MG63 (cell line): ENCODE results near the gene PRPS1. TPM values are rescaled to one million over a fixed set of nuclear protein-coding genes. Genes with fewer than 3 reads are reported as not detected.
"Not testable (repeated sequence)": the region's sequence is repeated elsewhere in the genome, so short reads cannot be mapped to it uniquely, and the experiment has no call there.

ENCODE experiments used
- DNase-seq: peaks from one replicate; pipeline ENCODE4 v3.0.0-alpha.2; 2020
- H3K27me3 ChIP-seq: fragments of 250-450 bp; sonication (Bioruptor Pico); 2 replicates; pipeline ENCODE4 v1.5.1; 2020; ENCODE audit warnings: mild to moderate bottlenecking, moderate library complexity
- H3K36me3 ChIP-seq: fragments of 250-450 bp; sonication (Bioruptor Pico); 2 replicates; pipeline ENCODE4 v1.5.1; 2020; ENCODE audit warnings: mild to moderate bottlenecking, moderate library complexity
- H3K4me3 ChIP-seq: fragments of 250-450 bp; sonication (Bioruptor Pico); 2 replicates; pipeline ENCODE4 v1.5.1; 2020; ENCODE audit warnings: mild to moderate bottlenecking, moderate library complexity
- H3K9me3 ChIP-seq: fragments of 250-450 bp; sonication (Bioruptor Pico); 2 replicates; pipeline ENCODE4 v1.5.1; 2020; ENCODE audit warnings: mild to moderate bottlenecking, moderate library complexity
- total RNA-seq: library from RNA; depleted of rRNA; stranded (reverse); fragments of >200 nt; shearing (Covaris generic); gene quantifications from 2 replicates; pipeline ENCODE4 v1.2.3, GENCODE V29; 2014; ENCODE audit warnings: low replicate concordance

The PRPS1 gene
- total RNA-seq, 1 experiment from 2014 or later, result 190 TPM

DNA sequence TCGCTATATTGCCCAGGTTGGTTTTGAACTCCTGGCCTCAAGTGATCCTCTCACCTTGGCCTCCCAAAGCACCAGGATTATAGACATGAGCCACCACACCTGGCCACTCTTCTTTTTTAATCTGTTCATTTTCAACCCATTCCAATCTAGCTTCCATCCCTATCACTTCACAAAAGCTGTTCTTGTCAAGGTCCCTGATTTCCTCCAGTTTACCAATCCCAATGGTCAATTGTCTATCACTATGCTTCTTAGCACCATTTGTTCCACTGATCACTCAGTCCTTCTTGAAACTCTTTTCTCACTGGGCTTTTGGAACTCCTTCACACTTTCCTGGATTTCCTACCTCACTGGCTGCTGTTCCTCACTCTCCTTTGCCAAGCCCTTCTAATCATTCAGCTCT is 38.6 kb downstream of the PRPS1 start:
- DNase-seq, result no peak
- Histone ChIP-seq H3K4me3 (no peak overlapping the region), H3K27me3 (no peaks in the 10 kb centered on the region), H3K36me3 (no peaks in the 10 kb centered on the region), H3K9me3 (no peaks in the 10 kb centered on the region)

- H3K36me3 ChIP-seq, result no peaks in the 10 kb centered on the region
- H3K9me3 ChIP-seq, result no peaks in the 10 kb centered on the region
- DNase-seq, result no peak
- H3K27me3 ChIP-seq, result no peaks in the 10 kb centered on the region
- no peak overlapping the region for H3K4me3 ChIP-seq
Measured at GRCh38 chrX:107667426-107667825, 39.1 kb downstream of the PRPS1 start.

DNA sequence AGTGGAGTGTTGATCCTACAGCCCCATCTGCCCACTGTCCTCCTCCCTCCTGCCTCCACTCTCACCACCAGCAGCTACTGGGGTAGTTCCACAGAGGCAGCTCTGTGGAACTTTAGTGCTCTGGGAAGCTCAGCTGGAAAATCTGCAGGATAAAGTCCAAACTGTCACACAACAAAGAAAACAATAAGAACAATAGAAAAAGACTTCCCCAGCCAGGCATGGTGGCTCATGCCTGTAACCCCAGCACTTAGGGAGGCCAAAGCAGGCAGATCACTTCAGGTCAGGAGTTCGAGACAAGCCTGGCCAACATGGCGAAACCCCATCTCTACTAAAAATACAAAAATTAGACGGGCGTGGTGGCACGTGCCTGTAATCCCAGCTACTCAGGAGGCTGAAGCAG is 40.4 kb downstream of the PRPS1 start:
- not testable (repeated sequence) for H3K4me3 ChIP-seq, DNase-seq, H3K9me3 ChIP-seq, H3K27me3 ChIP-seq, H3K36me3 ChIP-seq

- H3K9me3 ChIP-seq, result no peaks in the 10 kb centered on the region
- no peaks in the 10 kb centered on the region for H3K27me3 ChIP-seq
- no peak overlapping the region for H3K4me3 ChIP-seq
- no peak for DNase-seq
- no peaks in the 10 kb centered on the region for H3K36me3 ChIP-seq
Measured at GRCh38 chrX:107669261-107669660, 41.0 kb downstream of the PRPS1 start.

GRCh38 chrX:107669885-107670628 is 41.7 kb downstream of the PRPS1 start:
- Histone ChIP-seq H3K4me3 (no peak overlapping the region), H3K36me3 (no peaks in the 10 kb centered on the region), H3K27me3 (no peaks in the 10 kb centered on the region), H3K9me3 (no peaks in the 10 kb centered on the region)
- DNase-seq, result no peak

GRCh38 chrX:107671256-107671655 is 42.9 kb downstream of the PRPS1 start:
- not testable (repeated sequence) for H3K36me3 ChIP-seq, H3K4me3 ChIP-seq, H3K27me3 ChIP-seq, DNase-seq, H3K9me3 ChIP-seq

DNA sequence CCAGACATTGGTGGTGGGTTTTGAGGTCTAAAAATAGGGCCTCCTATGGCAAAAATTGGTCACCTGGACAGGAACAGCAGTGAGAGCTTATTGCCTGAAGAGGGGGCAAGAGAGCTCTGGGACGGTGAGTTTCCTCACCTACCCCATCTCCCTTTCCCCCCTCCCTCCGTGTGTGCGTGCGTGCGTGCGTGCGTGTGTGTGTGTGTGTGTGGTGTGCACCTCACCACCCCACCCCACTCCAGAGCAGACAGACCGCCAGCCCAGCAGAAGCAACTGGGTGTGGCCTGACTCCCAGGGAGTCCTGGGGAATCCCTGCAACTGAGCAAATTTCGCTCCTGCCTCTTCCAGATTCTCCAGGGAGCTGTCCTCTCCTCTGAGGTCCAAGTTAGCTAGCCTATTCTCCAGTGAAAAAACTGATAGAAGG is 44.7 kb downstream of the PRPS1 start:
- DNase-seq, result peak; percentile 43
- H3K27me3 ChIP-seq, result no peaks in the 10 kb centered on the region
- H3K9me3 ChIP-seq, result no peaks in the 10 kb centered on the region
- H3K4me3 ChIP-seq, result no peak overlapping the region
- no peaks in the 10 kb centered on the region for H3K36me3 ChIP-seq

- no peak for DNase-seq
- no peak overlapping the region for H3K4me3 ChIP-seq
- H3K9me3 ChIP-seq, result no peaks in the 10 kb centered on the region
- no peaks in the 10 kb centered on the region for H3K36me3 ChIP-seq
- H3K27me3 ChIP-seq, result no peaks in the 10 kb centered on the region
Measured at GRCh38 chrX:107673431-107673830, 45.1 kb downstream of the PRPS1 start.

DNA sequence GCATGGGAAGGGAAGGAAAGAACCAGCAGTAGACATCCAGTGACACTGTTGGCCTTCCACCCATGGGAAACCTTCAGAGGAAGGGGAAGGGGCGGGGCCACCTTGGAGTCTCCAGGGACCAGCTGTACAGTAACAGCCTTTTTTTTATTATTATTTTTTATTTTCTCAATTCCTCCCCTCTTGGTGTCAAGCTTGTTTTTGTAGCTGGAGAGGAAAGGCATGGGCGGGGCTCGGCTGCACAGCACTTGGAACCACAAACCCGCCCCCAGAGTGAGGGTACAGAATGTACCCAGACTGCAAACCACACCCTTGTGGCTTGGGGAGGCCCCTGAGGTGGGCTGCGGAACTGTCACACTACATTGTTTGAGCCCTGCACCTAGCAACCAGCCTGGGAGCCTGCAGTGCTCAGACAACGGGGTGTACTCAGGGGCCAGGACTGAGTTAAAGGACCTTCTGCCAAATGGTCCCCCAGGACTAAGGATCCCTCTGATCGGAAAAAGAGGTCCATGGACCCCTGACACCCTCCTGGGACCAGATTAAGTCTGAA is 45.7 kb downstream of the PRPS1 start:
- Histone ChIP-seq H3K4me3 (no peak overlapping the region), H3K9me3 (no peaks in the 10 kb centered on the region), H3K36me3 (no peaks in the 10 kb centered on the region), H3K27me3 (no peaks in the 10 kb centered on the region)
- no peak for DNase-seq

DNA sequence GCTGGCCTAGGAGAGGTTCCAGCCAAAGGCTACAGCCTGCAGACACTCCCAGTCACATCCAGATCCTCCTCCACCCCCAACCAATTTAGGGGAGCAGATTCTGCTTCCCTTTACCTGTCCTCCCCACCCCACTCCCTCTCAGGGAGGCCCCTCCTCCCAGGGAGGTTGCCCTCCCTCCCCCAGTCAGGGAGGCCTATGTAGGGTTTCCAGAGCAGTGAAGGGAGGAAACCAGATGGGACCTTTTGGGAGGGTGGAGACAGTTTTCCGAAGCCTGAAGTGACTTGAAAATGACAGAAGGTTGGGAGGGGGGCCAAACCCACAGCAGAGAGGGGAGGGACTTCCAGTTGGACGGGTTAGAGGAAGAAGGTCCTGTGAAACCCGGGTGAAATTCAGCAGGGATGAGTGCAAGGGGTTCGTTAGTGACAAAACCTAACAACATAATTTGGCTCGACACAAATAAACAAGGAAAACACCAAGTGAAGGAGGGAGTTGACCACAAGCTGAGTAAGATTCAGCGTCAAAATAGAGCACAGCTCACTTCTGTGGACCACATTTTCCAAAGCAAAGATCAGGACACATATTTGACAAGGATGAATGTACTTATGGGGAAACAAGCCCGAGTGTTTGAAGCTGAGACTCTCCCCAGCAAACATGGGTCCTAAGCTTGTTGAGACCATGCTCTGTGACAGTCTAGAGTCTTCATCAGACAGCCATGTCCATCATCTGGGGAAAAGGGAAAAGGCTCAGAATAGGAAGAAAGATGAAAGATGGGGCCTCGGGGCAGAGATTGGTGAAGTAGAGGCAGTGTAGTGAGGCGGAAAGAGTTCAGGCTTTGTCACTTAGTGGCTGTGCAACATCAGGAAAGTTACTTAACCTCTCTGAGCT is 46.4 kb downstream of the PRPS1 start:
- no peak for DNase-seq
- Histone ChIP-seq H3K4me3 (no peak overlapping the region), H3K27me3 (no peaks in the 10 kb centered on the region)

GRCh38 chrX:107675365-107675654 is 47.0 kb downstream of the PRPS1 start:
- no peaks in the 10 kb centered on the region for H3K36me3 ChIP-seq
- DNase-seq, result no peak
- H3K4me3 ChIP-seq, result no peak overlapping the region
- no peaks in the 10 kb centered on the region for H3K27me3 ChIP-seq
- H3K9me3 ChIP-seq, result no peaks in the 10 kb centered on the region

More for the DNA sequence above, 46.4 kb downstream of the PRPS1 start:
- Histone ChIP-seq H3K36me3 (no peaks in the 10 kb centered on the region), H3K9me3 (no peaks in the 10 kb centered on the region)

GRCh38 chrX:107675823-107676555 is 47.7 kb downstream of the PRPS1 start:
- no peak for DNase-seq

DNA sequence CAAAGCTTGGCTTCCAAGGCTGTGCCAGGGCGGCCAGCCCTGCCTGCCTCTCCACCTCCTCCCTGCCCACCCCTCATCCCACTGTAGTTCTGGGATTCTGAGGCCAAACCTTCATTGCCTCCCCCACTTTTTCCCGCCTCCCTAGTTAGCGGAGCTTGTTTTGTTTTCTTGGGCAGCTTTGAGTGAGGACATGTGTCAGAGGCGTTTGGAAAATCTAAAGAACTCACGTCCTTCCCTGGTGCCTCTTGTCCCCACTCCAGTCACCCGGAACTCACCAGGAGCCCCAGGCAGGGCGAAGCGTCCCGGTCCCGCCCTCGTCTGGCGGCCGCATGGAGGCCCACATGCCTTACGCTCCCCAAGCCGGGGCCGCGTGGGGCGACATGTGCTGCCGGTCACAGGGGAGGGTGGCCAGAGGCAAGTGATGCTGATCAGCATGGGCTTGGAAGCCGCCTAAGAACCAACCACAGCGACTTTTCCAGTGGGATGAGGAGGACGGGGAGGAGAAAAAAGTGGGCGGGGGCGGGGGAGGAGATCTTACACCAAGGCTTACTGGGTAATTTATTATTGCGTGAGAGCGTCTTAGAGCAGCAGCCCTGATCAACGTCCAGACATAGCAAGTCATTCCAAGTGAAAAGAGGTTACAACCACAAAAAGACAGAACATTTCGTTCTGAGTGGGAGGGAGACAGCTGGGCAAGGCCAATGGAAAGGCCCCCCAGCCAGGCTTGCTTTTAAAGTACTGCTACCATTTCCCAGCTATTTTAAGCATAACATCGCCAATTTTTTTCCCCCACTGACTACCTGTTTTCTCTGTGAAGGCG is 48.5 kb downstream of the PRPS1 start:
- peak; percentile 73 for DNase-seq
- H3K36me3 ChIP-seq, result no peaks in the 10 kb centered on the region
- no peaks in the 10 kb centered on the region for H3K9me3 ChIP-seq
- H3K4me3 ChIP-seq, result peak overlapping the region; percentile 66
- no peaks in the 10 kb centered on the region for H3K27me3 ChIP-seq

More at GRCh38 chrX:107675823-107676555, 47.7 kb downstream of the PRPS1 start:
- no peaks in the 10 kb centered on the region for H3K27me3 ChIP-seq
- no peaks in the 10 kb centered on the region for H3K36me3 ChIP-seq
- peak overlapping the region; percentile 66 for H3K4me3 ChIP-seq
- no peaks in the 10 kb centered on the region for H3K9me3 ChIP-seq

- Histone ChIP-seq H3K27me3 (no peaks in the 10 kb centered on the region), H3K36me3 (no peaks in the 10 kb centered on the region), H3K9me3 (no peaks in the 10 kb centered on the region), H3K4me3 (no peak overlapping the region; the same call in 1 of the 2 replicates)
- no peak for DNase-seq
Measured at GRCh38 chrX:107677501-107677901, 49.2 kb downstream of the PRPS1 start.

DNA sequence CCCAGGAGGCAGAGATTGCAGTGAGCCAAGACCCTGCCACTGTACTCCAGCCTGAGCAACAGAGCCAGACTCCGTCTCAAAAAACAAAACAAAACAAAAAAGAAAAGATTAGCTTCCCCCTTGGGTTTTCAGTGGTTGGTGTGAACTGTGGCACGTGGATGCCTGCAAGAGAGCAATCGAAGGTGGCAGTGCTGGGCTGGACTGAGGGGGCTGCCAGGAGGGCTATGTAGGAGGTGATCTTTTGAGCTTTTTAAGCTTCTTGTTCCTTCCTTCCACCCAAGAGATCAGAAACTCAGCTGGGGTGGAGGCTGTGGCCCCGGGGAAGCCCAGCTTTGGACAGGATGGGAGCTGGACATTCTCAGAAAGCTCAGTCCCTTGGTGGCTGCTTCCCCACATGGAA is 49.6 kb downstream of the PRPS1 start:
- no peaks in the 10 kb centered on the region for H3K36me3 ChIP-seq
- no peaks in the 10 kb centered on the region for H3K27me3 ChIP-seq
- no peaks in the 10 kb centered on the region for H3K9me3 ChIP-seq
- DNase-seq, result no peak
- H3K4me3 ChIP-seq, result no peak overlapping the region
